Stimulated activated CD8-positive, alpha-beta memory T cell treated with anti-CD3 and anti-CD28 coated beads, Interleukin-4, amount 100 ng/mL, for 48 hours (primary cell): ENCODE results near the gene REEP6.
"Not testable (repeated sequence)": the region's sequence is repeated elsewhere in the genome, so short reads cannot be mapped to it uniquely, and the experiment has no call there.

Experiments used
- DNase-seq: peaks from one replicate; pipeline ENCODE4 v3.0.0-alpha.2; 2020

The REEP6 gene

GRCh38 chr19:1473085-1473851 is 17.7 kb upstream of the REEP6 start:
- DNase-seq = no peak

GRCh38 chr19:1474011-1474764 is 16.8 kb upstream of the REEP6 start:
- DNase-seq = no peak

- DNase-seq = no peak
These were observed 16.1 kb upstream of the REEP6 start for GRCh38 chr19:1474765-1475351.

GRCh38 chr19:1475751-1476437 is 15.1 kb upstream of the REEP6 start:
- DNase-seq = no peak

- DNase-seq = not testable (repeated sequence)
These were observed 13.9 kb upstream of the REEP6 start for GRCh38 chr19:1477056-1477455.

- peak; percentile 96 for DNase-seq
These were observed 11.9 kb upstream of the REEP6 start, which contains the start of gene C19orf25 for GRCh38 chr19:1478934-1479707. TSS of gene C19orf25 (minus strand) at chr19:1479215. CDS start at chr19:1478903, 312 bp downstream.

- DNase-seq = no peak
These were observed 9.6 kb upstream of the REEP6 start for GRCh38 chr19:1481224-1481892.

GRCh38 chr19:1481893-1482360 is 9.1 kb upstream of the REEP6 start:
- DNase-seq = no peak

- DNase-seq = no peak
These were observed 8.4 kb upstream of the REEP6 start for GRCh38 chr19:1482361-1483130.

- DNase-seq = no peak
These were observed 7.6 kb upstream of the REEP6 start for GRCh38 chr19:1483131-1483978.

GRCh38 chr19:1483979-1484428 is 7.0 kb upstream of the REEP6 start:
- DNase-seq = no peak

- DNase-seq = no peak
These were observed 4.0 kb upstream of the REEP6 start for GRCh38 chr19:1486720-1487575.

GRCh38 chr19:1487576-1488281 is 3.3 kb upstream of the REEP6 start:
- DNase-seq = no peak

- DNase-seq = no peak
These were observed 2.7 kb upstream of the REEP6 start for GRCh38 chr19:1488282-1488601.

- no peak for DNase-seq
These were observed 1.3 kb upstream of the REEP6 start for GRCh38 chr19:1489463-1490310.

- DNase-seq = peak; percentile 99
These were observed 469 bp upstream of the REEP6 start, which contains the start of gene PCSK4 for GRCh38 chr19:1490311-1491113. TSS of gene PCSK4 (minus strand) at chr19:1490350. CDS start at chr19:1490346, 4 bp downstream.
